Myocyte (in vitro differentiated cells): Measurements from ENCODE around the gene IMPACT. TPM values are rescaled to one million over a fixed set of nuclear protein-coding genes. Genes with fewer than 3 reads are reported as not detected.

ENCODE experiments used
- DNase-seq: peaks from one replicate; pipeline ENCODE4 v3.0.0-alpha.2; 2012; ENCODE audit warnings: low read depth
- total RNA-seq: library from RNA; depleted of rRNA; stranded (reverse); fragments of >200 nt; gene quantifications from 2 replicates; pipeline ENCODE4 v1.2.3, GENCODE V29; 2014

Gene IMPACT
- total RNA-seq, 1 donor from 2014 or later, result 43.0 TPM

DNA sequence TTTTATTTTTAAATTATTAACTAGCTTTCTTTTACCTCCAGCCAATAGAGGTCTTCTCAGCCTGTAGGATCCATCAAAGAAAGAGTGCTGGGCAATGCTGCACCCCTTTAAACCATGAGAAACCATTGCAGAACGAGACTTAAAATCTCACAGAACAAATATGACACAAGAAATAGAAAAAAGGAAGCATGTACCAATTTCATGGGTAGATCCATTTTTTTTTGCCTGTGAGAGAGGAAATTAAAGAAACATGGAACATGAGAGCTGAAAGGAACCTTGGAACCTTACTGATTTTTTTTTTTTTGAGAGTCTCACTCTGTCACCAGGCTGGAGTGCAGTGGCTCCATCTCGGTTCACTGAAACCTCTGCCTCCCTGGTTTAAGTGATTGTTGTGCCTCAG is 47.9 kb downstream of the IMPACT start:
- DNase-seq, result no peak

DNA sequence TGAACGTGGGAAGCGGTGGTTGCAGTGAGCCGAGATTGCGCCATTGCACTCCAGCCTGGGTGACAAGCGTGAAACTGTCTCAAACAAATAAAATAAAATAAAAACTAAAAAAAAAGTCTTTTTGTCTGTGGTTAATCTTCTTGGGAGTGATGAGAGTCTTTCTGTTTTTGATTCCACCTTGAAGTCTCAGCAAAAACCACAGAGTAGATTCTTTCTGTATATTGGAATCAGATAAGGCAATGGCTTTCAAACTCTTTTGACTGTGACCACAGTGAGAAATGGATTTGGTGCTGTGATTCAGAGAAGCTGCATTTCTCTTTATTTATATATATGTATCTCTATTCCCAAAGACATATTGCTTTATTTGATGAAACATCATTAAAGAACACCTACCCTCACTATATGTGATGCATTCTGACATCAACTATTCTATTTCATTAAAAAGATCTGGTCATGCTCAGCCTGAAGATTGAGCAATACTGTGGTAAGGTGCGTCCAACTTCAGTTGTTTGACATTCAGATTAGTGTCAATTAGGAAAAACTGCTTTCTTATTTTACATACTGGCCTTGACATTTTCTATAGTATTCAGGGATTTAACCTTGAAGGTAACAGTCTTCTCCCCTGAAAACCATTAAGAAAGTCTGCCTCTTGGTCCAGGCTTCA is 49.6 kb downstream of the IMPACT start:
- no peak for DNase-seq

DNA sequence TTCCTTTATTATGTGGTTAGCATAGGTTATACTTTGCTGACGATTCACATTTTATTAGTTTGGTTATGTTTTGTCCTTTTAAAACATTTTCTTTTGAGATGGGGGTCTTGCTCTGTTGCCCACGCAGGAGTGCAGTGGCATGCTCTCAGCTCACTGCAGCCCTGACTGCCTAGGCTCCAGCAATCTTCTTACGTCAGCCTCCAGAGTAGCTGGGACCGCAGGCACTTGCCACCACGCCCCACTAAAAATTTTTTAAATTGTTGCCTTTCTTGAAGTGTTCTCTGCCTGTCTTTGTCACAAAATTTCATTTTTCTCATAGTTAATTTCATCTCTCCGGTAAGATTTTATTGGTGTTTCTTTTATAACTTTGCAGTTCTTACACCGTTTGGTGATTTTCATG is 52.9 kb downstream of the IMPACT start:
- no peak for DNase-seq

DNA sequence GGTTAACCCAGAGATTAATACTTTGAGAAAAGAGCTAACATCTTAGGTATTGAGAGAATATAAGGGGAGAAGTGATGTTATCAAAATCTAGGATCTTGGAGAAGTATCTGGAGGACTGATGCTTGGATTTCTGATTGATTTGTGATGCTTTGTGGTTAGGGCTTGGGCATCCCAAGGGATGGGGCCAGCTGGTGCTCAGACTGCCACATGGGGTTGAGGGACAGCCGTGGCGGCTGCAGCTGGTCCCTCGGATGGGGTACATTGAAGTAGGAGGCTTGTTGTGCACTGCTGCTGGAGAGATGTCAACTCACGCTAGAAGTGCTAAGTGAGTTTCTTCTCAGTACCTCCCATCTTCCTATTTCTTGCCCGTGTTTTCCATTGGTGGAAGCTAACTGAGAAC is 56.4 kb downstream of the IMPACT start:
- peak; percentile 63 for DNase-seq

DNA sequence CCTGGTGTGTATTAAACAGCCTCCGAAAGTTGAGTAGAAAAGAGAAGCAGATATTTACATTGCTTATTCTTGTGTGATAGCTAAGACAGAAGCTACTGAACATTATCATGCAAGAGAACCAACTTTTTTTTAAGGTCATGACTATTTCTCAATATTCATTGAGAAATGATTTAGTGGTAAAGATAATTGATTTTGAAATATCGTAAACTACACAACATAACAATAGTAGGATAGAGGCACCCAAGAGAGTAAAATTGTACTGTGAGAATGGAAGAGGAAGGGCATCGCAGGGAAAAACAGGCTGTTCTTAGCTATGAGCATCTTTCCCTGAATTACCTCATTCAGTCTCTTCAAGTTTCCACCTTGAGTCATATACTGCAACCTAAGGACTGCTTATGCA is 59.2 kb downstream of the IMPACT start:
- no peak for DNase-seq

DNA sequence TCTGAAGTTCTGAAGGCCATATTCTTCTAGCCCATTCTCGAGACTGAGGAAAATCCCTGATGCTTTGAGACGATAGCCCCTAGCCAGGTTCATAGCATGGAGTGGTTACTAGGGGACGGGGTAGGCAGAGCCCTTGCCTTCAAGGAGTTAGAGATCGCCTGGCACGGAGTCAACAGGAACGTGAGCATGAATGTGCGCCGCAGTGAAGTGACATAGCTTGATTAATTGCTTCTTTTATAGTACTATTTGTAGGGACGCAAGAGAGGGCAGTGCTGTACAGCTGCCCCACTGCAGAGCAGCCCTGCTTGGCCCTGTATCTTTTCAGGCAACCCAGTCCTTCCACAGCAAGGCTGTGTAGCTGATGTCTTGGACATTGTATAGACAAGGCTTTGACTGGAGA is 60.2 kb downstream of the IMPACT start:
- no peak for DNase-seq

DNA sequence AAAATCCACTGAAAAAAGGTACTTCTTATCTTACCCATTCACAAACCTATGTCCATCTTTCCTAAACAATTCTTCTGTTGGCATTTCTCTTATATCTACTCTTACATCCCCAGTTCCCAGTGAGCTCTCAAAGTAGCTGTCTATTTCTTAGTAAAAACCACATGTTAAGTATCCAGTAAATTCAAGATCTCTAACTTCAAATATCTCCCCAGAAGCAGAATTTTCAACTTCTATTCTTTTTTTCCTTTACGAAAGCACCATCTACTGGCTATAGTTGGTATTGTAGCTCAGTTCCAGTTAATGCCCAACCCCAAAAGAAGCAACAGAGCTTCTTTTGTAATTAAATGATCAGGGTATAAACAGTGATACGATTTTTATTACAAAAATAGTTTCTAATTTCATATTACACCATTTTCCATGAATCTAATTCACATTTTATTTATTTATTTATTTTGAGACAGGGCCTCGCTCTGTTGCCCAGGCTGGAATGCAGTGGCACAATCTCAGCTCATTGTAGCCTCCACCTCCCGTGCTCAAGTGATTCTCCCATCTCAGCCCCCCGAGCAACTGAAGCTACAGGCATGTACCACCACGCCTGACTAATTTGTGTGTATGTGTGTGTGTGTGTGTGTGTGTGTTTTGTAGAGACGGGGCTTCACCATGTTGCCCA is 62.5 kb downstream of the IMPACT start:
- peak; percentile 64 for DNase-seq

DNA sequence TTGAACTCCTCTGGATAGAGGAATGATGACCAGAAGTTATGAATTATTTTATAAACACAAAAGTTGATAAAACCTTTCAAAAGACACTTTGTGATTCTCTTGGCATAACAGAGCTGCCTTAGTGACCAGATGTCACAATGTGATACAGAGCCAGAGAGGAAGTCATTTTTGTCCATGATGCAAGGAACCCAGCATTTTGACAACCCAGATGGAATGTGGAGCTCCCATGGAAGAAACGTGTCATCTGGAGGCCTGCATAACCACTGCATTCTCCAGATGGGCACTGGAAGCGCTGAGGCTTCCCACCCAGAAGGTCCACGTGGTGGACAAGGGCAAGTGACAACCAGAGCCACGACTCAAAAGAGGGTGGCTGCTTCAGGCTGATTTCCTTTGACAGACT is 64.1 kb downstream of the IMPACT start:
- DNase-seq, result peak; percentile 75

DNA sequence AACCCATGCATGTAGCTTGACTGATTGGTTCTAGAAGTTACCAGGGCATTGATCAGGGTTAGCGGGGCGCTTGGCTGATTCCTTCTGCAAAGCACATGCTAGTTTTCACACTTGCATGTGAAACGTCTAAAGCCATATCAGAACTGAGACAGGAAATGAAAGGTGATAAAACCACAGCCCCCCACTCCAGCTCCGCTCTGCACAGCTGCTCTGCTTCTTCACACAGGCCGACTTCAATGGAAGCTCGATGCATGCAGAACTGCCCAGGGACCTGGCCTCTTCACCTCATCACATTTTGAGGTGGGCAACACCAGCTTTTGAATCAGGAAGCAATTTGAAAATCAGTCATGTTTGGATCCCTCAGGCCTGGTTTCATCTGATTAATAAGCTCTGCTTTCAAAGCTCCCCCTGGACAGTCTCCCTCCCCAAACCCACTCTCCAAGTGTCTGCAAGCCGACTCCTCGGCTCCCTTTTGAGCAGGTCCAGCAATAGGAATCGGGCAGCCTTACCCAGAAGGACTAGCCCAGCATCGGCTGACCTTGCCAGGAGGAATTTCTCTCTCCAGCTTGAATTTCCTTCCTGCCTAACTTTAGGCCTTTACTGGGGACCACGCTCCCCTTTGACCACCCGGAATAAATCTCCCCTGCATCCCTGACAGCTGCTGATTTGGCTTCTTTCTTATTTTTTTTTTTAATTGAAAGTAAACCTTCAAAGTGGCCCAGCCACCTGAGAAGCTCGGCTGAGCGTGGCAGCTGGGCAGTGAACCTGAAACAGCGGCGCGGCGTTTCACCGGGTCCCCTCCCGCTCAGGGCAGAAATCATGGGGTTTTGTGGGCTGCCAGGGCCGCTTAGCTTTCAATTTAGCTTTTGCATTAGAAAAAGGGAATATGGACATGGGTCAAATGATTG is 65.7 kb downstream of the IMPACT start:
- no peak for DNase-seq

DNA sequence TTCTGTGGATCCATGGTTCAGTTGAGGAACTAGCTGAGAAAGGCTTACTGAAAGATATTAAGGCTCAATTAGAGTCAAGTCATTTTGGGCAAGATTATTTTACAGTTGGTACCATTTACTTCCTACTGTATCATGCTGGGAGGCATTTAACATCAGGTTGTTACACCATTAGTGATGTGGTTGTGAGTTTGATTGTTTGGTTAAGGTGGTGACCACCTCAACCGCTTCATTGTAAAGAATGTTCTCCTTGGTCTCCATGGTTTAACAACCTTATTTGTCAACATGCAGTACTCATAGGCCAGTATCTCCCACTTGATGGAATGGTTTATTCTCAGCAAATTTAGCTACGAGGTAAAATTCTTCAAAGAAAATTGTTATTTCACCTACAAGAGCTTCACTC is 68.1 kb downstream of the IMPACT start:
- no peak for DNase-seq

DNA sequence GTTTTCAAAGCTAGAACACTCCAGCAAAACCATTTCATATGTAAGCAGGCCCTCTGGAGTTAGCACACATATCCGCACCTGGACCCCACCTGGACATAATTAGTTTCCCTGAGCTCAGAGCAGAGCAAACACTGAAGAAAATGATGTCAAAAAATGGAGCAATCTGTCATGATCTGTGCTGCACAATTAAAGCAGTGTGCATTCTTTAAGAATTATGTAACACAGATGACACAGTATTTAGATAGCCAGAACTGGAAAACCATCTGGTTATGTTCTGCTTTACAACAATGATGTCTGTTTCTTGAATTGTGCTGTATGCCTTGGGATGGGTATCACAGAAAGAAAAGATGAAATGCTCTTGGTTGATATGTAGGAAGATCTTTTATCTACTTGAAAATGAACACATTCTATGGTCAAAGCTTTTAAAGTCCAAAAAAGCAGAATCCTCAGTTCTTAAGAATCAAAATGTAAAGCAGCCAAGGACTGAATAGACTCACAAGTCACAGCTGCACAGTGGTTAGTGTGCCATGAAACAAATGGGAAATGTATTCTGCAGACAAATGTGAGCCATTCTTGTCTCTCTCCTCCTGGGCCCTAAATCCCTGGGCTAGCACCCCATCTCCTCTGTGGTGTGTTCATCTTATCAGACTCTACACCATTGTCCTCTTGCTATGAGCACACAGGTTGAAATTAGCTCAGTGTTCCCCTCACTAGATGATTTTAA is 70.7 kb downstream of the IMPACT start:
- DNase-seq, result no peak

DNA sequence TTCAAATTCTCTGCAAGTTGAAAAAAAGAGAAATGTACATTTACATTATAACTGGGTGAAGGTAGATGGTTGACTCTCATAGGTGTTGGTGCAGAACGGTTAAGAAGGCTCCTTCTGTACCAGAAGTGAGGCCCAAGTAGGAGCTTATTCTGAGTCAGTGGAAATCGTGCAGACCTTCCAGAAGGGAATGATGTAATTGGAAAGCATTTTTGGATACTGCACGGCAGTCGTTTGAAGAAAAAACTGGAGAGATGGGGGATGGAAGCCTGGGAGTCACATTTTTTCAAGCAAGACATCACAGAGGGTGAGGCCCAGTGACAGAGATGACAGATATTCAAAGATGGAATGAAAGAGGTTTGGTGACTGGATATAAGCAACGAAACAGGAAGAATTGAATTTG is 73.3 kb downstream of the IMPACT start:
- no peak for DNase-seq

DNA sequence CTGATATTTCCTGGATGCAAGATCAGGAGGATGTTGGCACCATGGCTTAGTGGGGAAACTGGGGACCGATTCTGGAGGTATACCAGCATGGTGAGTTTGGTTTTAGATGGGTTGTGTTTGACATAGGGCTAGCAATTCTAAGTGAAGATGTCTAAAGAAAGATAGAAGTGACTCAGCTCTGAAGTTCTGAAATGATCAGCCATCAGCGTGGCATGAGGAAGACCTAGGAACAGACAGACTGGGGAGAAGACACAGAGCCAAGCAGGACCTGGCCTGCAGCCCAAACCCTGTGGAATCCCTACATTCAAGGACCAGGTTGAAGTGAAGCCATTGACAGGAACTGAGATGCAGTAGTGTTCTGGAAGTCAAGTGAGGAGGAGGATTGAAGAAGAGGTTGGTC is 73.7 kb downstream of the IMPACT start:
- DNase-seq, result no peak

DNA sequence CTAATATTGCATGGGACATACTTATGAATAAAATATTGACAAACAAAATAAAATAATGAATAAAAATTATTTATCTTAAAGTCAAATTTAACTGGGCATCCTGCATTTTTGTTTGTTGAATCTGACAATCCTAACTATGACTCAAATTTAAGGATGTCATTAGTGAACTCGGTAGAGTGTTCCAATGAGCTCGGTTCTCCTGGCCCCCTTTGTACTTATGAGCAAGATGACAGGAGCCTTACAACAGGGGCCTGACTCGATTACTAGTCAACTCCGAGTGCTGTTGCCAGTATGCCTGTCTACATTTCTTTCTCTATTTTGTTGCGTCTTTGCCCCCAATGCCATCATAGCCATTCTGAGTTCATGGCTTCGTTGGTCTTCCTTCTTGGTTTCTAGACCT is 74.3 kb downstream of the IMPACT start:
- DNase-seq, result no peak

DNA sequence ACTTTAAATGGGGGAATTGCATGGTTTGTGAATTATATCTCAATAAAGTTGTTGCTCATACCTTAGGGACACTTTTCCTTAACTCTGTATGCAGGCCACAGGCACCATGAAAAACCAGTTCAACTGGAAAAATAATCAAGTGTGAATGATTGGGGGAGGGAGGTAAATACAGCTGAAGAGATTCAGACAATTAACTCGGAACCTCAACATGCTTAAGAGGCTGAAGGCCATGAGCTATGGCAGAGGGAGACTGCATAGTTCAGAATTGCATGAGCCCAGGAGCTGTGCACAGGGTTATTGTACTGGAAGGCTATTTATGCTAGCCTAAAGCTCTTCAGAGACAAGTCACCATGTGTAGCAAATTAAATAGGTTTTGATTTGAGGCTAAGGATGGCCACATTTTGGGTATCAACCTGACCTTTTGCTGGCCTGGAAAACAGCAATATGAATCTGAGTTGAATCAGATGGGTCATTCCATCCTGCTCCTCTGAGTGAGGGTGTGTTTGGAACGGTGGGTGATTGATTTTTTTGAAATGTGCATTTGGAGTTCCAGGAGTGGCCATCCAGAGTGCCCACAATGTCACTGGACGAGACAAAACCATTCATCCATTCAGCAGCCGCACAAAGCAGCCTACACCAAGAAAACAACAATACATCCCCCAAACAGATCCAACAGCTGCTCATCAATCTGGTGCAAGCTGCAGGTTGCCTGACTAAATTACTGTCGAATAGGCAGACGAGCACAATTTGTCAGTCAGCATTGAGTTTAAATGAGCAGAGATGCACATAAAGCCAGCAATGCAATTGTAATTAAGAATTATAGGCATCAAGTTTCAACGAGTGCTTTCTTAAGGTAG is 76.4 kb downstream of the IMPACT start:
- DNase-seq, result no peak

Other genes with a start within 250 kb of the IMPACT start
- 15.1 and 19.5 TPM in 2 replicates for gene OSBPL1A, start 28.8 kb upstream of the IMPACT start, total RNA-seq
- 0.13 and 0.21 TPM in 2 replicates for gene HRH4, start 34.0 kb downstream of the IMPACT start, total RNA-seq